ENCODE data around the gene RAPGEFL1. TPM values are rescaled to one million over a fixed set of nuclear protein-coding genes. Genes with fewer than 3 reads are reported as not detected.
"Not testable (repeated sequence)": the region's sequence is repeated elsewhere in the genome, so short reads cannot be mapped to it uniquely, and the experiment has no call there.

Gene RAPGEFL1
- polyA plus RNA-seq (2012; ENCODE audit: insufficient read depth, insufficient read length): 12.0 TPM

- no peak within 1 kb of the TSS; the same call in 1 of the 2 replicates for H3K4me3 ChIP-seq (ENCODE audit: low read length)
- DNase-seq (ENCODE audit: low read depth, low spot score): peak; percentile 45
Measured at GRCh38 chr17:40177275-40177874, at the start of gene RAPGEFL1. RAPGEFL1 (plus strand) TSS chr17:40177470; CDS start chr17:40177862, 392 bp downstream.

- DNase-seq (ENCODE audit: low read depth, low spot score): no peak
- H3K4me3 ChIP-seq (ENCODE audit: low read length): no peak overlapping the region
Measured at GRCh38 chr17:40129498-40129897, 47.8 kb upstream of the RAPGEFL1 start.

- DNase-seq (ENCODE audit: low read depth, low spot score): no peak
- no peak overlapping the region for H3K4me3 ChIP-seq (ENCODE audit: low read length)
Measured at GRCh38 chr17:40130352-40131042, 46.8 kb upstream of the RAPGEFL1 start.

GRCh38 chr17:40134184-40134583, 43.1 kb upstream of the RAPGEFL1 start:
- no peak overlapping the region for H3K4me3 ChIP-seq (ENCODE audit: low read length)
- no peak for DNase-seq (ENCODE audit: low read depth, low spot score)

GRCh38 chr17:40135817-40136216, 41.5 kb upstream of the RAPGEFL1 start:
- H3K4me3 ChIP-seq (ENCODE audit: low read length): no peak overlapping the region
- DNase-seq (ENCODE audit: low read depth, low spot score): no peak

- peak overlapping the region; percentile 73 for H3K4me3 ChIP-seq (ENCODE audit: low read length)
- DNase-seq (ENCODE audit: low read depth, low spot score): no peak
Measured at GRCh38 chr17:40139566-40140058, 37.7 kb upstream of the RAPGEFL1 start.

GRCh38 chr17:40143166-40143565, 34.1 kb upstream of the RAPGEFL1 start:
- not testable (repeated sequence) for H3K4me3 ChIP-seq (ENCODE audit: low read length); DNase-seq (ENCODE audit: low read depth, low spot score)

- no peak for DNase-seq (ENCODE audit: low read depth, low spot score)
- no peak overlapping the region for H3K4me3 ChIP-seq (ENCODE audit: low read length)
Measured at GRCh38 chr17:40145476-40145875, 31.8 kb upstream of the RAPGEFL1 start.

GRCh38 chr17:40148527-40148926, 28.7 kb upstream of the RAPGEFL1 start:
- DNase-seq (ENCODE audit: low read depth, low spot score): no peak
- H3K4me3 ChIP-seq (ENCODE audit: low read length): no peak overlapping the region

- no peak for DNase-seq (ENCODE audit: low read depth, low spot score)
- no peak overlapping the region for H3K4me3 ChIP-seq (ENCODE audit: low read length)
Measured at GRCh38 chr17:40150276-40150675, 27.0 kb upstream of the RAPGEFL1 start.

GRCh38 chr17:40151414-40151963, 25.8 kb upstream of the RAPGEFL1 start:
- H3K4me3 ChIP-seq (ENCODE audit: low read length): no peak overlapping the region
- no peak for DNase-seq (ENCODE audit: low read depth, low spot score)

- DNase-seq (ENCODE audit: low read depth, low spot score): no peak
- no peak overlapping the region for H3K4me3 ChIP-seq (ENCODE audit: low read length)
Measured at GRCh38 chr17:40153603-40154236, 23.6 kb upstream of the RAPGEFL1 start.

- H3K4me3 ChIP-seq (ENCODE audit: low read length): no peak overlapping the region
- DNase-seq (ENCODE audit: low read depth, low spot score): no peak
Measured at GRCh38 chr17:40157973-40158372, 19.3 kb upstream of the RAPGEFL1 start.

GRCh38 chr17:40158438-40159013, 18.7 kb upstream of the RAPGEFL1 start:
- DNase-seq (ENCODE audit: low read depth, low spot score): no peak
- H3K4me3 ChIP-seq (ENCODE audit: low read length): no peak overlapping the region

GRCh38 chr17:40159456-40159855, 17.8 kb upstream of the RAPGEFL1 start:
- DNase-seq (ENCODE audit: low read depth, low spot score): no peak

GRCh38 chr17:40167685-40168261, 9.5 kb upstream of the RAPGEFL1 start:
- no peak for DNase-seq (ENCODE audit: low read depth, low spot score)
- H3K4me3 ChIP-seq (ENCODE audit: low read length): no peak overlapping the region

More at GRCh38 chr17:40159456-40159855, 17.8 kb upstream of the RAPGEFL1 start:
- no peak overlapping the region for H3K4me3 ChIP-seq (ENCODE audit: low read length)

GRCh38 chr17:40168262-40168832, 8.9 kb upstream of the RAPGEFL1 start:
- peak; percentile 50 for DNase-seq (ENCODE audit: low read depth, low spot score)
- no peak overlapping the region for H3K4me3 ChIP-seq (ENCODE audit: low read length)

GRCh38 chr17:40170325-40170724, 6.9 kb upstream of the RAPGEFL1 start:
- DNase-seq (ENCODE audit: low read depth, low spot score): no peak

GRCh38 chr17:40171750-40172149, 5.5 kb upstream of the RAPGEFL1 start:
- H3K4me3 ChIP-seq (ENCODE audit: low read length): no peak overlapping the region
- DNase-seq (ENCODE audit: low read depth, low spot score): no peak

More at GRCh38 chr17:40170325-40170724, 6.9 kb upstream of the RAPGEFL1 start:
- H3K4me3 ChIP-seq (ENCODE audit: low read length): no peak overlapping the region

Measured in Jurkat, Clone E6-1 (cell line).